NT2/D1 (cell line): Measurements from ENCODE around the gene RAB20.

ENCODE experiments used
- SUZ12 ChIP-seq: IDR thresholded peaks from 2 replicates; pipeline ENCODE4 v1.6.1; 2011; ENCODE audit not compliant: insufficient read length, insufficient read depth; ENCODE audit errors: extremely low read depth
- YY1 ChIP-seq: IDR thresholded peaks from 2 replicates; pipeline ENCODE4 v1.6.1; 2011; ENCODE audit not compliant: insufficient read length, insufficient read depth
- ZNF274 ChIP-seq: IDR thresholded peaks from 2 replicates; pipeline ENCODE4 v1.6.1; 2011; ENCODE audit warnings: mild to moderate bottlenecking, low read depth, low read length

GRCh38 chr13:110555601-110556223 is 5.8 kb downstream of the RAB20 start:
- TF ChIP-seq YY1: no peak
- no peak for TF ChIP-seq ZNF274
- TF ChIP-seq SUZ12: no peak
